Skeletal muscle cell (primary cell): ENCODE results near the gene CASP12.
A peak's percentile ranks its signal among the peaks of the same experiment; 100 is the strongest.
"Not testable (repeated sequence)": the region's sequence is repeated elsewhere in the genome, so short reads cannot be mapped to it uniquely, and the experiment has no call there.

Experiments
- DNase-seq: peaks from one replicate; pipeline ENCODE4 v3.0.0-alpha.2; 2010; ENCODE audit warnings: low read depth
- H3K4me3 ChIP-seq: 2 replicates; pipeline ENCODE4 v1.5.1; 2011; ENCODE audit warnings: low read depth, mild to moderate bottlenecking, control low read depth, low read length, moderate library complexity

The CASP12 gene

GRCh38 chr11:104897891-104898684, at the start of gene CASP12:
Gene CASP12, minus strand, starts transcription at chr11:104898460.
- no peak for DNase-seq
- H3K4me3 ChIP-seq: no peak within 1 kb of the TSS

GRCh38 chr11:104946907-104947306, 48.6 kb upstream of the CASP12 start:
- DNase-seq: no peak
- no peak overlapping the region for H3K4me3 ChIP-seq

- no peak overlapping the region for H3K4me3 ChIP-seq
- DNase-seq: no peak
These were observed 45.8 kb upstream of the CASP12 start for GRCh38 chr11:104944076-104944475.

- no peak overlapping the region for H3K4me3 ChIP-seq
- DNase-seq: no peak
These were observed 45.3 kb upstream of the CASP12 start for GRCh38 chr11:104943561-104943960.

GRCh38 chr11:104934594-104934993, 36.3 kb upstream of the CASP12 start:
- no peak overlapping the region for H3K4me3 ChIP-seq
- DNase-seq: no peak

GRCh38 chr11:104934073-104934472, 35.8 kb upstream of the CASP12 start:
- H3K4me3 ChIP-seq, DNase-seq: not testable (repeated sequence)

- no peak for DNase-seq
- H3K4me3 ChIP-seq: no peak overlapping the region
These were observed 30.6 kb upstream of the CASP12 start for GRCh38 chr11:104928811-104929210.

- no peak for DNase-seq
- no peak overlapping the region for H3K4me3 ChIP-seq
These were observed 28.7 kb upstream of the CASP12 start for GRCh38 chr11:104926771-104927611.

- H3K4me3 ChIP-seq: no peak overlapping the region
These were observed 27.6 kb upstream of the CASP12 start for GRCh38 chr11:104925850-104926249.

GRCh38 chr11:104918113-104918824, 20.0 kb upstream of the CASP12 start:
- peak; percentile 42 for DNase-seq
- peak overlapping the region; percentile 31 for H3K4me3 ChIP-seq

More at GRCh38 chr11:104925850-104926249, 27.6 kb upstream of the CASP12 start:
- no peak for DNase-seq

- H3K4me3 ChIP-seq: peak overlapping the region; percentile 31
- no peak for DNase-seq
These were observed 19.2 kb upstream of the CASP12 start for GRCh38 chr11:104917271-104918112.

GRCh38 chr11:104916442-104916841, 18.2 kb upstream of the CASP12 start:
- DNase-seq: no peak
- no peak overlapping the region for H3K4me3 ChIP-seq

GRCh38 chr11:104912102-104912501, 13.8 kb upstream of the CASP12 start:
- no peak for DNase-seq
- no peak overlapping the region for H3K4me3 ChIP-seq

GRCh38 chr11:104908186-104908531, 9.9 kb upstream of the CASP12 start:
- DNase-seq: no peak
- H3K4me3 ChIP-seq: no peak overlapping the region

- DNase-seq: peak; percentile 59
- no peak overlapping the region for H3K4me3 ChIP-seq
These were observed 9.4 kb upstream of the CASP12 start for GRCh38 chr11:104907521-104908185.

GRCh38 chr11:104905271-104905670, 7.0 kb upstream of the CASP12 start:
- DNase-seq: no peak
- no peak overlapping the region for H3K4me3 ChIP-seq

- H3K4me3 ChIP-seq: no peak overlapping the region
- no peak for DNase-seq
These were observed 966 bp upstream of the CASP12 start for GRCh38 chr11:104899226-104899625.

- H3K4me3 ChIP-seq: no peak overlapping the region
- DNase-seq: no peak
These were observed 389 bp upstream of the CASP12 start for GRCh38 chr11:104898685-104899013.

- no peak overlapping the region for H3K4me3 ChIP-seq
- DNase-seq: peak; percentile 45
These were observed 2.6 kb downstream of the CASP12 start for GRCh38 chr11:104895634-104896033.
